OCI-LY1 (cell line): ENCODE measurements around the gene CCDC51.
A peak's percentile ranks its signal among the peaks of the same experiment; 100 is the strongest.

ENCODE experiments used
- H2AFZ ChIP-seq: fragments of 200-600 bp; sonication (generic), shearing (Covaris generic); 2 replicates; pipeline ENCODE4 v1.6.0; 2014; ENCODE audit warnings: antibody characterized with exemption, mild to moderate bottlenecking, low read length
- H3F3A ChIP-seq: fragments of 200-600 bp; sonication (generic), shearing (Covaris generic); 2 replicates; pipeline ENCODE4 v1.6.0; 2014; ENCODE audit warnings: mild to moderate bottlenecking, antibody characterized with exemption, low read length, moderate library complexity; ENCODE audit not compliant: insufficient read depth
- H3K27ac ChIP-seq: fragments of 200-600 bp; sonication (generic); 2 replicates; pipeline ENCODE4 v1.5.1; 2014; ENCODE audit warnings: low read length, mixed run types, mild to moderate bottlenecking, low read depth; ENCODE audit not compliant: poor library complexity, severe bottlenecking
- H3K27me3 ChIP-seq: fragments of 200-600 bp; sonication (generic); 2 replicates; pipeline ENCODE4 v1.6.0; 2014; ENCODE audit warnings: antibody characterized with exemption, mild to moderate bottlenecking, low read length, moderate library complexity; ENCODE audit not compliant: insufficient read depth
- H3K36me3 ChIP-seq: fragments of 200-600 bp; sonication (generic); 2 replicates; pipeline ENCODE4 v1.6.1; 2014; ENCODE audit warnings: mild to moderate bottlenecking, antibody characterized with exemption, low read length, moderate library complexity, mixed read lengths; ENCODE audit not compliant: insufficient read depth
- H3K4me1 ChIP-seq: fragments of 200-600 bp; sonication (generic); 2 replicates; pipeline ENCODE4 v1.5.1; 2014; ENCODE audit warnings: mild to moderate bottlenecking, low read length, moderate library complexity; ENCODE audit not compliant: insufficient read depth, severe bottlenecking
- H3K4me2 ChIP-seq: fragments of 200-600 bp; sonication (generic), shearing (Covaris generic); 2 replicates; pipeline ENCODE4 v1.6.1; 2014; ENCODE audit warnings: low read length
- H3K4me3 ChIP-seq: fragments of 200-600 bp; sonication (generic); 2 replicates; pipeline ENCODE4 v1.5.1; 2014; ENCODE audit warnings: low read length, low read depth, mild to moderate bottlenecking, mixed read lengths; ENCODE audit not compliant: poor library complexity, severe bottlenecking
- H3K79me2 ChIP-seq: fragments of 200-600 bp; shearing (Covaris generic); 2 replicates; pipeline ENCODE4 v1.6.1; 2016; ENCODE audit warnings: mixed run types, low read length, mixed read lengths; ENCODE audit not compliant: insufficient read depth
- H3K9ac ChIP-seq: fragments of 200-600 bp; sonication (generic), shearing (Covaris generic); 2 replicates; pipeline ENCODE4 v1.6.1; 2014; ENCODE audit warnings: mild to moderate bottlenecking, low read length, mixed read lengths
- H3K9me2 ChIP-seq: fragments of 200-600 bp; sonication (generic), shearing (Covaris generic); 2 replicates; pipeline ENCODE4 v1.6.1; 2014; ENCODE audit warnings: low read depth, mild to moderate bottlenecking, low read length, mixed read lengths
- H3K9me3 ChIP-seq: fragments of 200-600 bp; shearing (Covaris generic); 2 replicates; pipeline ENCODE4 v1.6.1; 2014; ENCODE audit warnings: low read length, mixed read lengths
- H4K20me1 ChIP-seq: fragments of 200-600 bp; sonication (generic), shearing (Covaris generic); 2 replicates; pipeline ENCODE4 v1.6.0; 2016; ENCODE audit warnings: mild to moderate bottlenecking, low read length; ENCODE audit not compliant: insufficient read depth
- EZH2 ChIP-seq: fragments of 200-600 bp; sonication (generic), shearing (Covaris generic); IDR thresholded peaks from 2 replicates; pipeline ENCODE4 v1.8.0; 2017; ENCODE audit warnings: borderline replicate concordance, mixed run types, mild to moderate bottlenecking, antibody characterized with exemption, low read length, moderate library complexity, mixed read lengths
- TF ChIP-seq, protein P1 (sequence below): fragments of 200-600 bp; sonication (generic), shearing (Covaris generic); IDR thresholded peaks from 2 replicates; pipeline ENCODE4 v1.5.1; 2017; ENCODE audit warnings: mild to moderate bottlenecking, antibody characterized with exemption, low read length, moderate library complexity, mixed read lengths

Gene CCDC51

DNA sequence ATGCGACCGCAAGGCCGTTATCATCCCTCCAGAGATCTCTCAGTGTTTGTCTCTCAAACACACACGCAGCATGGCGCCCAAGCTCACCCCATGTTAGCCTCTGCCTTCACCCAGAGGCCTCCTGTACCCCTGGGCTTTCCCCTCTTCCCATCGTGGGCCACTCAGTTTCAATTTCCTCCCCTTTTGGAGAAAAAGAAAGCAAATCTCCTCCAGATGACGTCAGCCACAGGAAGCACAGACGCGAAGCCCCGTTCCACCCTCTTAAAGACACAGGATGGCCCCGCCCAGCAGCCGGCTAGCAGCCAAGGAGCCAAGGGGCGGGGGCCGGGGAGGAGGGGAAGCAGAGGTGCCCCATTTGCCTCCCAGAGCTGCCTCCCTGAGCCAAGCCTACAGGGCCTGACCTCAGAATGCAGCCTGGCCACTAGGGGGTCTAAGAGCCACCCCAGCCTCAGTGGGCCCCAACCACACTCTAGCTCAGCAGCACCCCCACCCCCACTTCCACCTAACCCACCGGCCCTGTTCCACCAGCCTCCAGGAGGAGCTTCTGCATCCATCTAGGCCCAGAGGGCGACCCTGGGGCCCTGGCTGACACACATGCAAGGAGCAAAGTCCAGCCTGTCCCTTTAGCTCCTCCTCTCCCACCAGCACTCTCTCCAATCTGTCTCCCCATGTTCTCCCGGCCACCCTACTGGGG is 33.2 kb upstream of the CCDC51 start:
- TF ChIP-seq EZH2, result no peak
- TF ChIP-seq, protein P1, sequence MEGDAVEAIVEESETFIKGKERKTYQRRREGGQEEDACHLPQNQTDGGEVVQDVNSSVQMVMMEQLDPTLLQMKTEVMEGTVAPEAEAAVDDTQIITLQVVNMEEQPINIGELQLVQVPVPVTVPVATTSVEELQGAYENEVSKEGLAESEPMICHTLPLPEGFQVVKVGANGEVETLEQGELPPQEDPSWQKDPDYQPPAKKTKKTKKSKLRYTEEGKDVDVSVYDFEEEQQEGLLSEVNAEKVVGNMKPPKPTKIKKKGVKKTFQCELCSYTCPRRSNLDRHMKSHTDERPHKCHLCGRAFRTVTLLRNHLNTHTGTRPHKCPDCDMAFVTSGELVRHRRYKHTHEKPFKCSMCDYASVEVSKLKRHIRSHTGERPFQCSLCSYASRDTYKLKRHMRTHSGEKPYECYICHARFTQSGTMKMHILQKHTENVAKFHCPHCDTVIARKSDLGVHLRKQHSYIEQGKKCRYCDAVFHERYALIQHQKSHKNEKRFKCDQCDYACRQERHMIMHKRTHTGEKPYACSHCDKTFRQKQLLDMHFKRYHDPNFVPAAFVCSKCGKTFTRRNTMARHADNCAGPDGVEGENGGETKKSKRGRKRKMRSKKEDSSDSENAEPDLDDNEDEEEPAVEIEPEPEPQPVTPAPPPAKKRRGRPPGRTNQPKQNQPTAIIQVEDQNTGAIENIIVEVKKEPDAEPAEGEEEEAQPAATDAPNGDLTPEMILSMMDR, result peak; percentile 73
- no peaks in the 10 kb centered on the region for H3F3A ChIP-seq
- peak overlapping the region; percentile 74 for H3K9ac ChIP-seq
- no peaks in the 10 kb centered on the region for H3K27me3 ChIP-seq
- H3K36me3 ChIP-seq, result peaks cover 21% of the 10 kb centered on the region; the same call in 1 of the 2 replicates
- H3K4me1 ChIP-seq, result peaks cover 60% of the 10 kb centered on the region
- H3K4me2 ChIP-seq, result peak overlapping the region; percentile 67
- peak overlapping the region; percentile 9; the same call in 1 of the 2 replicates for H2AFZ ChIP-seq
- H4K20me1 ChIP-seq, result no peaks in the 10 kb centered on the region
- no peaks in the 10 kb centered on the region for H3K79me2 ChIP-seq
- no peaks in the 10 kb centered on the region for H3K9me2 ChIP-seq
- H3K4me3 ChIP-seq, result peak overlapping the region; percentile 66
- no peaks in the 10 kb centered on the region for H3K9me3 ChIP-seq
- H3K27ac ChIP-seq, result peak overlapping the region; percentile 86

DNA sequence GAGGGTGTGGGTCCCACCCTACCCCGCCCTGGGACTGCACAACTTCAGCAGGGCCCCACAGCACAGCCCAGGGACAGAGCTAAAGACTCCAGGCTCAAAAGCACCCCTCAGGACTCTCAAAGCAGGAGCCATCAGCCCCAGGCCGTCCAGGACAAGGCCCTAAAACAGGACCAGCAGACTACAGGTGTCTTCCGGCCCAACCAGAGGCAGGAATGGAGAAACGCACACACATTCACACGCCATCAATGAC is 32.7 kb upstream of the CCDC51 start:
- peaks cover 26% of the 10 kb centered on the region; the same call in 1 of the 2 replicates for H3K36me3 ChIP-seq
- peak overlapping the region; percentile 86 for H3K27ac ChIP-seq
- H3K9ac ChIP-seq, result peak overlapping the region; percentile 74
- peak overlapping the region; percentile 67 for H3K4me2 ChIP-seq
- no peaks in the 10 kb centered on the region for H3K9me2 ChIP-seq
- H3K79me2 ChIP-seq, result no peaks in the 10 kb centered on the region
- TF ChIP-seq EZH2, result no peak
- TF ChIP-seq, protein P1, result no peak
- H3K9me3 ChIP-seq, result no peaks in the 10 kb centered on the region
- no peaks in the 10 kb centered on the region for H3K27me3 ChIP-seq
- peak overlapping the region; percentile 66 for H3K4me3 ChIP-seq
- H3K4me1 ChIP-seq, result peaks cover 60% of the 10 kb centered on the region
- no peak overlapping the region for H2AFZ ChIP-seq
- no peaks in the 10 kb centered on the region for H4K20me1 ChIP-seq
- no peaks in the 10 kb centered on the region for H3F3A ChIP-seq

DNA sequence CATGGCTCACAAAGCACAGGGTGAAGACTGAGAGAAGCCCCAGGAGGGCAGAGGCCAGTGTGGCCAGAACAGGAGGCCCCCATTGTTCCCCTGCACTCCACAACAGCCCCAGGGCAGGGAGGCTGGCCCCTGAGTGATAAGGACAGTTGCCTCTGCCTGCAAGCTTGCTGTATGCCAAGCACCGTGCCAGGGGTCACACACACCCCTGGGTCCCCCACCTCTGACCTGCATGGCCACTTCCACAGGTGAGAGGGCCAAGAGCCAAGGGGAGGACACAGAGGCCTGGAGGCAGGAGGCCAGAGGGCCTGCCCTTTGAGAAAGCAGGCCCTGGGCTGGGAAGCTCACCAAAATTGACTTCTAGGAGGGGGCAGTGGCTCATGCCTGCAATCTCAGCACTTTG is 30.4 kb upstream of the CCDC51 start:
- TF ChIP-seq EZH2, result no peak
- TF ChIP-seq, protein P1, result no peak
- Histone ChIP-seq H3K4me1 (peaks cover 75% of the 10 kb centered on the region), H3K4me2 (peak overlapping the region; percentile 82), H3K9me2 (no peaks in the 10 kb centered on the region), H3K4me3 (peak overlapping the region; percentile 35), H4K20me1 (no peaks in the 10 kb centered on the region), H3K79me2 (no peaks in the 10 kb centered on the region), H3K9ac (peak overlapping the region; percentile 48; the same call in 1 of the 2 replicates), H3K36me3 (peaks cover 34% of the 10 kb centered on the region; the same call in 1 of the 2 replicates), H2AFZ (no peak overlapping the region), H3K27me3 (no peaks in the 10 kb centered on the region), H3F3A (no peaks in the 10 kb centered on the region), H3K27ac (peak overlapping the region; percentile 75), H3K9me3 (no peaks in the 10 kb centered on the region)
